ENCODE data around the gene PTPN22.

Gene PTPN22

GRCh38 chr1:113792471-113792870, 79.0 kb downstream of the PTPN22 start:
- Histone ChIP-seq H3K4me2 (ENCODE audit: low read depth, low read length, poor library complexity, severe bottlenecking) (no peak overlapping the region), H3F3A (ENCODE audit: insufficient read depth) (no peaks in the 10 kb centered on the region; the same call in 1 of the 2 replicates), H4K20me1 (ENCODE audit: low read depth, low read length) (no peaks in the 10 kb centered on the region; the same call in 1 of the 2 replicates), H3K79me2 (ENCODE audit: insufficient read depth, low read length) (peaks cover 13% of the 10 kb centered on the region; the same call in 1 of the 2 replicates), H3K27me3 (ENCODE audit: low read length) (no peaks in the 10 kb centered on the region), H3K27ac (ENCODE audit: low read depth, low read length) (no peak overlapping the region), H3K9me3 (ENCODE audit: insufficient read depth, low read length) (no peaks in the 10 kb centered on the region), H3K9me2 (replicated peaks; ENCODE audit: insufficient read depth, low read length) (no peaks in the 10 kb centered on the region), H2AFZ (ENCODE audit: low read depth, low read length, severe bottlenecking) (no peak overlapping the region), H3K9ac (ENCODE audit: low read length) (no peak overlapping the region), H3K36me3 (ENCODE audit: low read length) (peaks cover 22% of the 10 kb centered on the region; the same call in 1 of the 2 replicates), H3K4me3 (ENCODE audit: insufficient read depth, low read length, poor library complexity, severe bottlenecking) (no peak overlapping the region)
- no peak for TF ChIP-seq EZH2phosphoT487 (conservative IDR thresholded peaks at IDR 0.05; ENCODE audit: low read length)
- TF ChIP-seq, protein P1, sequence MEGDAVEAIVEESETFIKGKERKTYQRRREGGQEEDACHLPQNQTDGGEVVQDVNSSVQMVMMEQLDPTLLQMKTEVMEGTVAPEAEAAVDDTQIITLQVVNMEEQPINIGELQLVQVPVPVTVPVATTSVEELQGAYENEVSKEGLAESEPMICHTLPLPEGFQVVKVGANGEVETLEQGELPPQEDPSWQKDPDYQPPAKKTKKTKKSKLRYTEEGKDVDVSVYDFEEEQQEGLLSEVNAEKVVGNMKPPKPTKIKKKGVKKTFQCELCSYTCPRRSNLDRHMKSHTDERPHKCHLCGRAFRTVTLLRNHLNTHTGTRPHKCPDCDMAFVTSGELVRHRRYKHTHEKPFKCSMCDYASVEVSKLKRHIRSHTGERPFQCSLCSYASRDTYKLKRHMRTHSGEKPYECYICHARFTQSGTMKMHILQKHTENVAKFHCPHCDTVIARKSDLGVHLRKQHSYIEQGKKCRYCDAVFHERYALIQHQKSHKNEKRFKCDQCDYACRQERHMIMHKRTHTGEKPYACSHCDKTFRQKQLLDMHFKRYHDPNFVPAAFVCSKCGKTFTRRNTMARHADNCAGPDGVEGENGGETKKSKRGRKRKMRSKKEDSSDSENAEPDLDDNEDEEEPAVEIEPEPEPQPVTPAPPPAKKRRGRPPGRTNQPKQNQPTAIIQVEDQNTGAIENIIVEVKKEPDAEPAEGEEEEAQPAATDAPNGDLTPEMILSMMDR (IDR thresholded peaks at IDR 0.05; ENCODE audit: insufficient read depth, low read length, poor library complexity, severe bottlenecking) = no peak

DNA sequence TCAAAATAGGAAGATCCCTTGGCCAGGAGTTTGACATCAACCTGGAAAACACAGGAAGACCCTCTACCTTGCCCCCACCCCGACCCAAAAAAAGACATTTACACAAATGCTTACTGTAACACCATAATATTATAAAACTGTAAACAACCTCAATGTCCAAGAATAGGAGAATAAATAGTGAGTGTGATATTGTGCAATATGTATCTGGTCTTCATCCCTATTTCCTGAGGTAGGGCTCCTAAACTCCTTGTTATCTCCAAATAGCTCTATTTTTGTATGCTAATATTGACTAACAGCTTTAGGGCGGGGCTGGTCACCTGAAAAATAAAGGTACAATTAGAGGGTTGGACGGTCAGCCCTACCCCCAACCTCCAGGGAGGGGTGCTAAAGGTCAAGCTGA, 82.7 kb downstream of the PTPN22 start:
- Histone ChIP-seq H3K9me2 (replicated peaks; ENCODE audit: insufficient read depth, low read length) (no peaks in the 10 kb centered on the region), H3K9ac (ENCODE audit: low read length) (no peak overlapping the region), H3K4me3 (ENCODE audit: insufficient read depth, low read length, poor library complexity, severe bottlenecking) (no peak overlapping the region), H3K27ac (ENCODE audit: low read depth, low read length) (no peak overlapping the region), H3F3A (ENCODE audit: insufficient read depth) (peaks cover 11% of the 10 kb centered on the region; the same call in 1 of the 2 replicates), H3K27me3 (ENCODE audit: low read length) (no peaks in the 10 kb centered on the region), H2AFZ (ENCODE audit: low read depth, low read length, severe bottlenecking) (no peak overlapping the region), H3K79me2 (ENCODE audit: insufficient read depth, low read length) (peaks cover 15% of the 10 kb centered on the region; the same call in 1 of the 2 replicates), H4K20me1 (ENCODE audit: low read depth, low read length) (no peaks in the 10 kb centered on the region; the same call in 1 of the 2 replicates), H3K36me3 (ENCODE audit: low read length) (no peaks in the 10 kb centered on the region), H3K9me3 (ENCODE audit: insufficient read depth, low read length) (no peaks in the 10 kb centered on the region), H3K4me2 (ENCODE audit: low read depth, low read length, poor library complexity, severe bottlenecking) (no peak overlapping the region)
- TF ChIP-seq EZH2phosphoT487 (conservative IDR thresholded peaks at IDR 0.05; ENCODE audit: low read length) = no peak
- TF ChIP-seq, protein P1 (IDR thresholded peaks at IDR 0.05; ENCODE audit: insufficient read depth, low read length, poor library complexity, severe bottlenecking) = no peak

DNA sequence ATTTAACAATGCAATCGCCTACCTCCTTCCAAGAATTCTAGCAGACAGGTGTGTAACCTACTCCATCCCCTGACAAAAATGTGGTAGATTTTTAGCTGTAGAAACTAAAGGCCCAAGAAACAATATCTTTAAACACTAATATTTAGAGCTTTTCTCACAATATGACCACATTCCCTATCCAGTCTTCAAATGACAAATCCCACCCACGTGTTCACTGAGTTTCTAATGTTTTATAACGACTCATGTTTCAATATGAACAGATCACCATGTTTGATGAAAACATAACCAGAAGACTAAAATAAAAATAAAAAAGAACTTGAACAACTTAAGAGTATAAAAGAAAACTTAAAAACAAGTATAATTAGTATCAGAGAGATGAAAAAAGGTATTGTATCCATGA, 83.8 kb downstream of the PTPN22 start:
- H3K27ac ChIP-seq (ENCODE audit: low read depth, low read length) = no peak overlapping the region
- no peaks in the 10 kb centered on the region for H3K9me3 ChIP-seq (ENCODE audit: insufficient read depth, low read length)
- peaks cover 21% of the 10 kb centered on the region; the same call in 1 of the 2 replicates for H3K79me2 ChIP-seq (ENCODE audit: insufficient read depth, low read length)

More for the DNA sequence above, 83.8 kb downstream of the PTPN22 start:
- Histone ChIP-seq H3K9ac (ENCODE audit: low read length) (no peak overlapping the region), H3K4me2 (ENCODE audit: low read depth, low read length, poor library complexity, severe bottlenecking) (no peak overlapping the region), H3F3A (ENCODE audit: insufficient read depth) (peaks cover 13% of the 10 kb centered on the region; the same call in 1 of the 2 replicates), H2AFZ (ENCODE audit: low read depth, low read length, severe bottlenecking) (no peak overlapping the region), H3K36me3 (ENCODE audit: low read length) (no peaks in the 10 kb centered on the region), H4K20me1 (ENCODE audit: low read depth, low read length) (no peaks in the 10 kb centered on the region; the same call in 1 of the 2 replicates), H3K4me3 (ENCODE audit: insufficient read depth, low read length, poor library complexity, severe bottlenecking) (no peak overlapping the region), H3K27me3 (ENCODE audit: low read length) (no peaks in the 10 kb centered on the region), H3K9me2 (replicated peaks; ENCODE audit: insufficient read depth, low read length) (no peaks in the 10 kb centered on the region)
- no peak for TF ChIP-seq EZH2phosphoT487 (conservative IDR thresholded peaks at IDR 0.05; ENCODE audit: low read length)
- TF ChIP-seq, protein P1 (IDR thresholded peaks at IDR 0.05; ENCODE audit: insufficient read depth, low read length, poor library complexity, severe bottlenecking) = no peak

Measured in SU-DHL-6 (cell line).